ENCODE results near the gene LGALS4.
A peak's percentile ranks its signal among the peaks of the same experiment; 100 is the strongest.
"Not testable (repeated sequence)": the region's sequence is repeated elsewhere in the genome, so short reads cannot be mapped to it uniquely, and the experiment has no call there.

Gene LGALS4

GRCh38 chr19:38792250-38793111 is 20.3 kb downstream of the LGALS4 start:
- peak in 2 of 4 experiments; percentile 15 to 21 for DNase-seq

GRCh38 chr19:38791451-38792064 is 21.2 kb downstream of the LGALS4 start:
- DNase-seq: not testable (repeated sequence)

GRCh38 chr19:38790507-38791403 is 22.0 kb downstream of the LGALS4 start:
- DNase-seq: not testable (repeated sequence)

GRCh38 chr19:38788478-38789243 is 24.1 kb downstream of the LGALS4 start, which contains the start of gene LGALS7B:
LGALS7B (plus strand) TSS chr19:38789200; CDS start chr19:38789227, 27 bp downstream.
- no peak for DNase-seq

GRCh38 chr19:38786572-38787265 is 26.0 kb downstream of the LGALS4 start:
- no peak for DNase-seq

GRCh38 chr19:38786061-38786460 is 26.7 kb downstream of the LGALS4 start:
- DNase-seq: not testable (repeated sequence)

GRCh38 chr19:38785187-38785699 is 27.5 kb downstream of the LGALS4 start:
- DNase-seq: no peak

GRCh38 chr19:38784224-38784623 is 28.5 kb downstream of the LGALS4 start:
- DNase-seq: no peak

GRCh38 chr19:38782212-38782611 is 30.5 kb downstream of the LGALS4 start:
- DNase-seq: not testable (repeated sequence)

GRCh38 chr19:38781058-38781457 is 31.7 kb downstream of the LGALS4 start:
- DNase-seq: no peak

- DNase-seq: no peak
These were observed 32.3 kb downstream of the LGALS4 start for GRCh38 chr19:38780443-38780842.

- no peak for DNase-seq
These were observed 34.0 kb downstream of the LGALS4 start for GRCh38 chr19:38778733-38779132.

- no peak for DNase-seq
These were observed 38.4 kb downstream of the LGALS4 start for GRCh38 chr19:38774181-38774950.

- no peak for DNase-seq
These were observed 39.1 kb downstream of the LGALS4 start, which contains the start of gene LGALS7 for GRCh38 chr19:38773469-38774177. LGALS7 (minus strand) TSS chr19:38773517; CDS start chr19:38773492, 25 bp downstream.

- DNase-seq: not testable (repeated sequence)
These were observed 41.2 kb downstream of the LGALS4 start for GRCh38 chr19:38771569-38771968.

- not testable (repeated sequence) for DNase-seq
These were observed 41.8 kb downstream of the LGALS4 start for GRCh38 chr19:38770949-38771275.

GRCh38 chr19:38770228-38770948 is 42.4 kb downstream of the LGALS4 start:
- DNase-seq: not testable (repeated sequence)

- DNase-seq: peak; percentile 65 to 93 (median 88)
These were observed 43.0 kb downstream of the LGALS4 start for GRCh38 chr19:38769635-38770211.
